Calu3 (cell line): ENCODE data around the gene ALK. TPM values are rescaled to one million over a fixed set of nuclear protein-coding genes. Genes with fewer than 3 reads are reported as not detected.

Experiments
- BruUV-seq: library from RNA; stranded (reverse); fragments of 400-500 nt; replicated peaks from 2 replicates; lab custom pipeline; 2021; lab: Mats Ljungman, UMichigan
- CTCF ChIA-PET: fragments of 300-600 bp; sonication (Branson Sonifier 250); formaldehyde crosslinking; loops from one replicate; lab custom pipeline; 2022; ENCODE audit warnings: antibody characterized with exemption; lab: Charles Lee
- DNase-seq: peaks from one replicate; pipeline ENCODE4 v3.0.0; 2022
- H3K27ac Mint-ChIP-seq: one replicate; pipeline ENCODE4 v1.8.0; 2022; ENCODE audit warnings: mixed read lengths; ENCODE audit not compliant: unreplicated experiment
- H3K27me3 Mint-ChIP-seq: one replicate; pipeline ENCODE4 v1.8.0; 2022; ENCODE audit warnings: mixed read lengths; ENCODE audit not compliant: unreplicated experiment
- H3K36me3 Mint-ChIP-seq: one replicate; pipeline ENCODE4 v1.8.0; 2022; ENCODE audit warnings: mild to moderate bottlenecking, moderate library complexity, mixed read lengths; ENCODE audit not compliant: insufficient read depth, unreplicated experiment
- H3K4me1 Mint-ChIP-seq: one replicate; pipeline ENCODE4 v1.8.0; 2022; ENCODE audit warnings: mild to moderate bottlenecking, low read depth, mixed read lengths; ENCODE audit not compliant: unreplicated experiment
- H3K4me3 Mint-ChIP-seq: one replicate; pipeline ENCODE4 v1.8.0; 2022; ENCODE audit warnings: mild to moderate bottlenecking, low read depth, moderate library complexity, mixed read lengths; ENCODE audit not compliant: unreplicated experiment
- H3K9me3 Mint-ChIP-seq: one replicate; pipeline ENCODE4 v1.8.0; 2022; ENCODE audit warnings: low read depth, mixed read lengths; ENCODE audit not compliant: unreplicated experiment
- intact Hi-C: fragments of 100-400 bp; cut with micrococcal nuclease; formaldehyde crosslinking; loops from one replicate; pipeline ENCODE4 v1.10.0; 2022; ENCODE audit not compliant: unreplicated experiment
- total RNA-seq: library from RNA; stranded (reverse); gene quantifications from 2 replicates; pipeline ENCODE4 v1.2.3, GENCODE V29; 2022
- TF ChIP-seq, protein P1 (sequence below): fragments of 200-600 bp; IDR thresholded peaks from one replicate; pipeline ENCODE4 v1.8.0; 2022; ENCODE audit warnings: antibody characterized with exemption; ENCODE audit not compliant: unreplicated experiment

ALK gene
- total RNA-seq, 1 experiment from 2014 or later, result not detected

DNA sequence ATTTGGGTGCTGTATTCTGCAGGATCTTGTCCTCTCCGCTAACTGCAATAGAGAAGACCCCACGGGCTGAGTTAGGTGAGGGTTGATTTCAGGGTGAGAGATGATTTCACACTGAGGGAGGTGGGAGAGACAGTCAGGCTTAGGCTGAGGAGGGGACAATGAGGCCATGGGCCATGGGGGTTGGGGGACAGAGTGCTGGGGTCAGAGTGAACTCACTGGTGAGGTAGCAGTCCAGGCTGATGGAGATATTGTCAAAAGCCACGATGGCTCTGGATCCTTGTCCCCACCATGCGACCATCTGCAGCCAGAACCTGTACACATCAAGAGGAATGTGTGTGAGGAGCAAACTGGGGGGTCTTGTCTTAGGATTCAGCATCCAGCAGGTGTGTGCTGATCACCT is 646.2 kb downstream of the ALK start:
- Mint-ChIP-seq H3K27me3 (peaks cover 100% of the 10 kb centered on the region), H3K4me3 (no peak overlapping the region), H3K27ac (no peak overlapping the region), H3K4me1 (no peaks in the 10 kb centered on the region), H3K36me3 (no peaks in the 10 kb centered on the region), H3K9me3 (no peaks in the 10 kb centered on the region)
- intact Hi-C loops, result no loop called here
- no TSS peak for BruUV-seq
- DNase-seq, result no peak
- TF ChIP-seq, protein P1, sequence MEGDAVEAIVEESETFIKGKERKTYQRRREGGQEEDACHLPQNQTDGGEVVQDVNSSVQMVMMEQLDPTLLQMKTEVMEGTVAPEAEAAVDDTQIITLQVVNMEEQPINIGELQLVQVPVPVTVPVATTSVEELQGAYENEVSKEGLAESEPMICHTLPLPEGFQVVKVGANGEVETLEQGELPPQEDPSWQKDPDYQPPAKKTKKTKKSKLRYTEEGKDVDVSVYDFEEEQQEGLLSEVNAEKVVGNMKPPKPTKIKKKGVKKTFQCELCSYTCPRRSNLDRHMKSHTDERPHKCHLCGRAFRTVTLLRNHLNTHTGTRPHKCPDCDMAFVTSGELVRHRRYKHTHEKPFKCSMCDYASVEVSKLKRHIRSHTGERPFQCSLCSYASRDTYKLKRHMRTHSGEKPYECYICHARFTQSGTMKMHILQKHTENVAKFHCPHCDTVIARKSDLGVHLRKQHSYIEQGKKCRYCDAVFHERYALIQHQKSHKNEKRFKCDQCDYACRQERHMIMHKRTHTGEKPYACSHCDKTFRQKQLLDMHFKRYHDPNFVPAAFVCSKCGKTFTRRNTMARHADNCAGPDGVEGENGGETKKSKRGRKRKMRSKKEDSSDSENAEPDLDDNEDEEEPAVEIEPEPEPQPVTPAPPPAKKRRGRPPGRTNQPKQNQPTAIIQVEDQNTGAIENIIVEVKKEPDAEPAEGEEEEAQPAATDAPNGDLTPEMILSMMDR, result no peak
- CTCF ChIA-PET, result no interaction called here

DNA sequence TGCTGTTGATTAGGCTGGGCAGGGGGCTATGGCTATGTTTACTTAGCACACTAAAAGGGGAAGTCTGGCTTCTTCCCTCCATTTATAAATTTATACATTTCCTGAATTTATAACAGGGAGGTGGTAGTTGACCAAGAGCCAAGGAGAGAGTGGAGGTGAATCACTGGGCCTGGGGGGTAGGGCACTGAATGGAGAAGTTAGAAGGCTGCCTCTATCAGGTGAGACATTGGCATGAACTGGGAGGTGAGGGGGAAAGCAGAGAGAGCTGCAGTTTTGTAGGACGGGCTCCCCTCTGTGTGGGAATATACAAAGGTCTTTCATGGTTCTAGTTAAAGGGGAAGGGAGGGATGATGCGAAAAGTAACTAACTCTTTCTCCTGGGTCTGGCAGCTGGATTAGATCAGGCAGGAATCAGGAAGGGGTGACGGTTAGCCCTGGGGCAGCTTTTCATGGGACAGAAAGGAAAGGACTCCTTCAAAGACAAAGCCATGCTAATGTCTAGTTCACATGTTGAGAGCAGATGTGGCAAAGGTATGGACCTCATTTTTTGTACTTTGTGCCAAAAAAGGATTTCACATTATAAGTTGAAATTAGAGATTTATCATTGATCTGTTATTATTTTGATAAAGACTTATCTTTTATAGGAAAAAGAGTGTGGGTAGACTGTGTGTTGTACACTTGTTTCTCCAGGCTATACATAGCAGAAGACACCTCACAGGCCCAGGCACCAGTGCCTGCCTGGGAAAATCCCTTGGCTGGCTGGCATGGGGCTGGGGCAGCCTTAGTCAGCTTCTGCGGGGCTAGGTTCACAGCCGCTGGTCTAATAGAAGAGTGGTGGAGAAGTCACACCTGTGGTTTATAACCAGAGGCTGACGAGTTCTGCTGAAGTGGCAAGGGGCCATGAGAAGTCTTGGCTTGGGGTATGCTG is 647.4 kb downstream of the ALK start:
- TF ChIP-seq, protein P1, result no peak
- no peak for DNase-seq
- no peak overlapping the region for H3K27ac Mint-ChIP-seq
- intact Hi-C loops, result no loop called here
- H3K36me3 Mint-ChIP-seq, result no peaks in the 10 kb centered on the region
- BruUV-seq, result no TSS peak
- no peaks in the 10 kb centered on the region for H3K4me1 Mint-ChIP-seq
- H3K9me3 Mint-ChIP-seq, result no peaks in the 10 kb centered on the region
- H3K4me3 Mint-ChIP-seq, result no peak overlapping the region
- peaks cover 100% of the 10 kb centered on the region for H3K27me3 Mint-ChIP-seq
- CTCF ChIA-PET, result interaction anchor here (0.6 kb wide), 1 partner anchor 15 kb away, joined by 3 read pairs; no protein-coding TSS in a partner anchor

DNA sequence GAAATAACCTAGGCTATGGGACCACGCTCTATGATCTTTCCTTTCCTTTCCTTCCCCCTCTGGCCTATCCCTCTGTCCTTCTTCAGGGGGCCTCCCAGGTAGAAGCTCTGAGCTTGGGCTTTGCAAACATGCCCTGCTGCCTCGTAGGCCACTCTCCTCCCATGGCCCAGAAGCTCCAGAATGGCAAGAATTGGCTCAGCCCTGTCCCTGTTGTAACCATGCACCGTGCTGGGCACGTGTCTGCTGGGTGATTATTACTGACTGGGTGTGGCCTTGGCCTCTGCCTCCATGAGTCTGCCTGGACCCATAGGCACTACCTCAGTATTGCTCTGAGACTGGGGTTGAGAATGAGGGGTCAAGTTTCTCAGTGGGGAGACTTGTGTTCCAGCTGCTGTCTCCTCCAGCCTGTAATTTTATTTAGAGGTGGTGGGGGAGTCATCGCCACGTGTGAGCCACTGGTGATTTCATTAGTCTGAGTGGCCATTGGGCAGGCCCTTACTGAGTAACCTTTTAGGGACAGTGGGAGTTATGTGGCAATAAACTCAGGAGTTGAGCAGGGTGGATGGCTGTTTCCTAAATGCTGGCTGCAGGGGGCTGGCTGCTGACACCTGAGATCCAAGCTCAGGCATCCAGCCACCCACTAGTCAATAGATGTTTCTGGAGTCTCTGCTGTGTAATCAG is 648.2 kb downstream of the ALK start:
- Mint-ChIP-seq H3K27me3 (peaks cover 100% of the 10 kb centered on the region), H3K9me3 (no peaks in the 10 kb centered on the region), H3K36me3 (no peaks in the 10 kb centered on the region), H3K4me1 (no peaks in the 10 kb centered on the region), H3K27ac (no peak overlapping the region), H3K4me3 (no peak overlapping the region)
- CTCF ChIA-PET, result no interaction called here
- intact Hi-C loops, result no loop called here
- BruUV-seq, result no TSS peak
- TF ChIP-seq, protein P1, result no peak
- DNase-seq, result no peak

DNA sequence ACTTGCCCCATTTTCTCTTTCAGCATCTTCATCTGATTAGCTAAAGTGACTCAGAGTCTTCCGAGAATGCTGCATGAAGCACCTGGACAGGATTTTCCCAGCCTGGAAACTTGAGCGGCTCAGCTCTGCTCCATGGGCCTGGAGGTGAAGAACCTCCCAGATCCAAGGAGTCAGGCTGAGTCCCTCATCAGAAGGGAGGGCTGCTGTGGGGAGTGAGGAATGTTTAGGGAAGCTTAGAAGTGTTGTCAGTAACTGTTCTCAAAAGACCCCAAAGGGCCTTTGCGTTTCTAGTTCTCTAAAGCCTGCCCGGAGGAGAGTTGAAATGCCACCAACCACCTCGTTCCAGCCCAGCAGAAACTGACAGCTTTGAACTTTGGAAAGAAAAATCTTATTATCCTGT is 649.1 kb downstream of the ALK start:
- Mint-ChIP-seq H3K9me3 (no peaks in the 10 kb centered on the region), H3K36me3 (no peaks in the 10 kb centered on the region), H3K27ac (no peak overlapping the region), H3K27me3 (peaks cover 100% of the 10 kb centered on the region), H3K4me1 (no peaks in the 10 kb centered on the region), H3K4me3 (no peak overlapping the region)
- intact Hi-C loops, result no loop called here
- no peak for DNase-seq
- CTCF ChIA-PET, result no interaction called here
- TF ChIP-seq, protein P1, result no peak
- no TSS peak for BruUV-seq
